ENCODE measurements around the gene BARX2.
A peak's percentile ranks its signal among the peaks of the same experiment; 100 is the strongest.

The BARX2 gene

DNA sequence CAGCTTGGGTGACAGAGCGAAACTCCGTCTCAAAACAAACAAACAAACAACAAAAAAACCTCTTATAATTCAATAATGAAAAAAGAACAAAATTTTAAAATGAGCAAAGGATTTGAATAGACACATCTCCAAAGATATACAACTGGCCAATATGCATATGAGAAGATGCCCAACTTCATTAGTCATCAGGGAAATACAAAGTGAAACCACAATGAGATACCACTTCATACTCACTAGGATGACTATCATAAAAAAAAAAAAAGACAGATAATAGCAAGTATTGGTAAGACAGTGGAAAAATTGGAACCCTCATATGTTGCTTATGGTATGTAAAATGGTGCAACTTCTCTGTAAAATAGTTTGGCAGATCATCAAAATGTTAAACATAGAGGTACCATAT, 28.7 kb upstream of the BARX2 start:
- no peak overlapping the region for H3K27ac ChIP-seq
- no peak for TF ChIP-seq CTCF (conservative IDR thresholded peaks at IDR 0.05)

DNA sequence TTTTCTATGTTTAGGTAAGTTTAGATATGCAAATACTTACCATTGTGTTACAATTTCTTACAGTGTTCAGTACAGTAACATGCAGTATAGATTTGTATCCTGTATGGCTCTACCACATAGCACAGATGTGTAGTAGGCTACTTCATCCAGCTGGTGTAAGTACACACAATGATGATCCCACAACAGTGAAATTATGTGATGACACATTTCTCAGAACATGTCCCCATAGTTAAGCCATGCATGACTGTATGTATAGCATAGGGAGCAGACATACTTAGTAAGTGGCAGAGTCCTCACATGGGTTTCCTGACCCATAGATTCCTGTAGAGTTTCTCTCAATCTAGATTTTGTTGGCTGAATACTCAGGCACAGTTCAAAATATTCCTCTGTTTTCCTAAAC, 26.8 kb upstream of the BARX2 start:
- TF ChIP-seq CTCF (conservative IDR thresholded peaks at IDR 0.05), result no peak

DNA sequence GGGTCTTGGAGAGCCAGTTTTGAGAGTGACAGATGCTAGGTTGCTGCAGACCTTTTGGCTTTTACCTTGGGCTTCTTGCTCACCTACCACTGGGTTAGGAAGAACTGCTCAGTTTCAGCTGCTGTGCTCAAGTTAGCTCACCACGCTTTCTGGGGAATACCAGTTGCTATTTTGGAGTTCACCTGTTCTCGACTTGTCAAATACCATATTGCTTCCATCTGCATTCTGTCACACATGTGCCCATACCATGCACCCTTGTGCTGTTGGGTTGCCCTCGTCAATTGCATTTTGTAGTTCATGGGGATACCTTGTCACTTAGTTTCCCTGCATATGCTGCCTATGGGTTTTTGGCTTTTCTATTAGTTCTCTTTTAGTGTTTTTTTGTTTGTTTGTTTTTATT, 23.0 kb upstream of the BARX2 start:
- TF ChIP-seq CTCF (conservative IDR thresholded peaks at IDR 0.05), result no peak
- no peak overlapping the region for H3K27ac ChIP-seq

More for the DNA sequence above, 26.8 kb upstream of the BARX2 start:
- no peak overlapping the region for H3K27ac ChIP-seq

DNA sequence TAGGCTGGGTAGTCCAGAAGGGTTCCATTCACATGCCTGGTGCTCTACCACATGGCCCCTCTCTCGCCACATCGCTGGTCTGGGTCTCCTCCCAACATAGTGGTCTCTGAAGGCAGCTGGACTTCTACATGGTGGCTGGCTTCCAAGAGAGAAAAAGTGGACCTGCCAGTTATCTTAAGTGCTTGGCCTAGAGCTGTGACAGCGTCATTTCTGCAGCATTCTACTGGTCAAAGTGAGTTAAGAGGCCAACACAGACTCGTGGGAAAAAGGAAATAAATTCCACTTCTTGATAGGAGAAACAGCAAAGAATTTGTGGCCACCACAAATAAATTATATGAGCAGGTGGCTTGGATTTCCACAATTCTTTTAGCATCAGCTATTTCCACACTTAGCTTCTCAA, 21.0 kb upstream of the BARX2 start:
- TF ChIP-seq CTCF (conservative IDR thresholded peaks at IDR 0.05), result no peak

DNA sequence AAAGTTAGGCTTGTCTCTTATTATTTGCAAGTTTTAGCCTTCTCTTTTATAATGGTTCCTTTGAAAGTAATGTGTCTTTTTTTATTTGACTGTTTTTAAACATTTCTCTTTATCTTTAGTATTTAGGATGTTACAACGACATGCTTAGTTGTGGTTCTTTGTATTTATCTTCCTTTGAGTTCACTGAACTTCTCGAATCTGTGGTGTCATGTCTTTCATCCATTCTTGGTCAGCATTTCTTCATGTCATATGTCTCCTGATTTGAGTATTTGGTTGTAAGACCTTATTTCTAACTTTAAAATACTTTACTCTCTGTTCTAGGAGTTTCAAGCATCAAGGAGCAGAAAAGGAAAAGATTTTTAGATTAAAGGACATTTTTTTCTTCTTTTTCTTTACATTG, 15.9 kb upstream of the BARX2 start:
- no peak overlapping the region for H3K27ac ChIP-seq
- no peak for TF ChIP-seq CTCF (conservative IDR thresholded peaks at IDR 0.05)

More for the DNA sequence above, 21.0 kb upstream of the BARX2 start:
- H3K27ac ChIP-seq, result no peak overlapping the region

DNA sequence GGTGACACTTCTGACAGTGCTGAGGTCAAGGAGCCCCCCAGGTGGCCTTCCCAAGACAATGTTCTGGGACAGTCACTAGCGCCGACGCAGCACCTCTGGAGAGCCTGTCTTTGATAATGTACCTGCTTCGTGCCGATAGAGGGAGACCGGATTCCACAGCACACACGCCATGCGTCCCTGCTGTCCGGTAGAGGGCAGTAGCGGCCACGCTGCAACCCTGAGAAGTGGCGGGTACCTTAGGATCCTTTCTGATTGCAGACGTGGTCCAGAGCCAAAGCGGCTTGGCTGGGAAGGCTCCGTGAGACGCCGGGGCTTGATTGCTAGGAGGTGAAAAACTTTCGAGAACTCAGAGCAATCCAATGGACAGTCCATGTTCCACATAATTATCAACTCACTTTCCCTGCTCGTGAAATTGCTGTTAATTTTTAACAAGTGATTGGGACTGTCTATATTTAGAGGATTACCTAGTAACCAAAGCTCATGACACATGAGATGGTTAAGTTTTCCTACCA, 11.4 kb upstream of the BARX2 start:
- H3K27ac ChIP-seq, result no peak overlapping the region
- TF ChIP-seq CTCF (conservative IDR thresholded peaks at IDR 0.05), result peak; percentile 100

DNA sequence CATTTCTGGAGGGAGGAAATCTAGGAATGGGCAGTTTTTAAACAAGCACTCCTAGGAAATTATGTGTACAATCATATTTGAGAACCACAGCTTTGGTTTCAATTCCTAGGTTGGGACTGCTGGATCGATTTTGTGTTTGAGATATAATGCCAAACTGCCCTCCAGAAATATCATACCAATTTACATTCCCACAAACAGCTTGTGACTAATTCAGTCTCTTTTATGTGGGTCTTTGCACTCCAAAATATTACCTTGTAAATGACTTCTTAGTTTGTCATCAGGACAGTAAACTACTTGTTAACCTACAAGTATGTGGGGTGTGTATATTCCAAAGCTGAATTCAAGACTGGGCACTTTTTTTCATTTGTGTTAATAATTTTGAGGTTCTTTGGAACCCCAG, 9.8 kb upstream of the BARX2 start:
- no peak overlapping the region for H3K27ac ChIP-seq
- no peak for TF ChIP-seq CTCF (conservative IDR thresholded peaks at IDR 0.05)

All from VCaP (cell line).